H1 (cell line): Measurements from ENCODE around the gene LAMC1. TPM values are rescaled to one million over a fixed set of nuclear protein-coding genes. Genes with fewer than 3 reads are reported as not detected.

Experiments
- CTCF ChIA-PET: fragments of 300-600 bp; sonication (Branson Sonifier 250); formaldehyde crosslinking; loops from one replicate; lab custom pipeline; 2021; ENCODE audit not compliant: partially characterized antibody; lab: Charles Lee
- POLR2A ChIA-PET: fragments of 300-600 bp; sonication (Branson Sonifier 250); formaldehyde crosslinking; loops from one replicate; lab custom pipeline; 2021; ENCODE audit warnings: inconsistent platforms; ENCODE audit not compliant: partially characterized antibody; lab: Charles Lee
- DNase-seq, 2 experiments: peaks; one replicate each; pipeline versions ENCODE4 v3.0.0 to v3.0.0-alpha.2; 2010 to 2022; ENCODE audit warnings: low spot score in 2 of 2, low read depth in 1 of 2, mixed read lengths in 1 of 2
- FAIRE-seq: peaks from 2 replicates; lab custom pipeline; 2011; peaks lifted over from hg19 to GRCh38; lab: Jason Lieb, UNC
- H2AFZ ChIP-seq: 2 replicates; pipeline ENCODE4 v1.8.1; 2012; ENCODE audit warnings: low read length, inconsistent platforms
- H2AK5ac ChIP-seq: 2 replicates; pipeline ENCODE4 v1.6.1; 2013; ENCODE audit warnings: low read depth, low read length
- H2BK120ac ChIP-seq: replicated peaks from 2 replicates; pipeline ENCODE3; 2013; ENCODE audit warnings: low read depth, low read length, inconsistent platforms
- H2BK12ac ChIP-seq: 2 replicates; pipeline ENCODE4 v1.6.1; 2013; ENCODE audit warnings: low read depth, low read length
- H2BK15ac ChIP-seq: 2 replicates; pipeline ENCODE4 v1.6.1; 2013; ENCODE audit warnings: low read length
- H2BK20ac ChIP-seq: 2 replicates; pipeline ENCODE4 v1.6.1; 2013; ENCODE audit warnings: low read length
- H2BK5ac ChIP-seq: 2 replicates; pipeline ENCODE4 v1.6.1; 2013; ENCODE audit warnings: low read depth, low read length
- H3K14ac ChIP-seq: 2 replicates; pipeline ENCODE4 v1.6.1; 2013; ENCODE audit warnings: inconsistent platforms; ENCODE audit not compliant: insufficient read length
- H3K18ac ChIP-seq: 2 replicates; pipeline ENCODE4 v1.6.1; 2013; ENCODE audit warnings: low read length; ENCODE audit errors: extremely low read depth
- H3K23ac ChIP-seq: 2 replicates; pipeline ENCODE4 v1.6.1; 2013; ENCODE audit warnings: inconsistent platforms; ENCODE audit not compliant: insufficient read length
- H3K23me2 ChIP-seq: 2 replicates; pipeline ENCODE4 v1.6.1; 2013; ENCODE audit warnings: low read depth, low read length
- H3K27ac ChIP-seq: 2 replicates; pipeline ENCODE4 v1.6.1; 2011; ENCODE audit warnings: low read depth, low read length, inconsistent platforms
- H3K27me3 ChIP-seq, 4 experiments: replicated peaks in 1 of 4; 1 replicate in 1 of 4; 2 replicates in 3 of 4; pipeline versions ENCODE4 v1.6.1 to v1.8.1; 2011 to 2013; ENCODE audit warnings: low read length in 3 of 4, mild to moderate bottlenecking in 3 of 4, inconsistent platforms in 2 of 4, mixed read lengths in 2 of 4, moderate library complexity in 1 of 4; ENCODE audit not compliant: control insufficient read depth in 3 of 4, insufficient read depth in 3 of 4; ENCODE audit errors: extremely low read depth in 1 of 4
- H3K36me3 ChIP-seq, 4 experiments: 2 replicates each; pipeline versions ENCODE4 v1.6.1 to v1.8.1; 2011 to 2013; ENCODE audit warnings: mild to moderate bottlenecking in 4 of 4, low read length in 3 of 4, moderate library complexity in 2 of 4, control low read depth in 1 of 4, inconsistent platforms in 1 of 4; ENCODE audit not compliant: insufficient read depth in 4 of 4, control insufficient read depth in 2 of 4
- H3K4ac ChIP-seq: replicated peaks from 2 replicates; pipeline ENCODE3; 2013; ENCODE audit warnings: low read length, low read depth, mixed read lengths, inconsistent platforms; ENCODE audit not compliant: insufficient read length
- H3K4me1 ChIP-seq, 4 experiments: replicated peaks in 1 of 4; 1 replicate in 1 of 4; 2 replicates in 3 of 4; pipeline versions ENCODE4 v1.6.1 to v1.8.1; 2011 to 2013; ENCODE audit warnings: low read length in 3 of 4, inconsistent platforms in 2 of 4, mixed read lengths in 1 of 4; ENCODE audit not compliant: insufficient read depth in 4 of 4, control insufficient read depth in 3 of 4
- H3K4me2 ChIP-seq, 2 experiments: 2 replicates each; pipeline versions ENCODE4 v1.6.1 to v1.8.1; 2011 to 2013; ENCODE audit warnings: low read depth in 2 of 2, low read length in 2 of 2, control low read depth in 1 of 2, inconsistent platforms in 1 of 2, mild to moderate bottlenecking in 1 of 2; ENCODE audit not compliant: insufficient read depth in 1 of 2
- H3K4me3 ChIP-seq, 4 experiments: fragments of 200-600, 300-600 bp in 1 of 4; sonication (generic), shearing (Covaris generic), sonication (Bioruptor Twin) in 1 of 4; 2 replicates each; pipeline versions ENCODE4 v1.5.1 to v1.8.1; 2011 to 2016; ENCODE audit warnings: low read length in 4 of 4, low read depth in 3 of 4, control low read depth in 2 of 4, inconsistent platforms in 2 of 4, mild to moderate bottlenecking in 2 of 4, mixed read lengths in 1 of 4, moderate library complexity in 1 of 4; ENCODE audit not compliant: insufficient read depth in 2 of 4; ENCODE audit errors: extremely low read depth in 1 of 4
- H3K56ac ChIP-seq: replicated peaks from 2 replicates; pipeline ENCODE3; 2013; ENCODE audit warnings: low read depth, mild to moderate bottlenecking, mixed read lengths, low read length, inconsistent platforms; ENCODE audit not compliant: insufficient read length
- H3K79me1 ChIP-seq: 2 replicates; pipeline ENCODE4 v1.6.1; 2013; ENCODE audit warnings: low read depth, low read length, control low read depth
- H3K79me2 ChIP-seq, 2 experiments: 2 replicates each; pipeline versions ENCODE4 v1.6.1 to v1.8.1; 2012 to 2013; ENCODE audit warnings: low read length in 2 of 2, mild to moderate bottlenecking in 2 of 2, inconsistent platforms in 1 of 2; ENCODE audit not compliant: insufficient read depth in 2 of 2, control insufficient read depth in 1 of 2
- H3K9ac ChIP-seq, 4 experiments: replicated peaks in 1 of 4; 1 replicate in 1 of 4; 2 replicates in 3 of 4; pipeline versions ENCODE4 v1.6.1 to v1.8.1; 2011 to 2013; ENCODE audit warnings: low read depth in 3 of 4, low read length in 3 of 4, control low read depth in 2 of 4, mild to moderate bottlenecking in 2 of 4, moderate library complexity in 2 of 4, inconsistent platforms in 1 of 4; ENCODE audit errors: extremely low read depth in 1 of 4
- H3K9me3 ChIP-seq, 2 experiments: 2 replicates each; pipeline versions ENCODE4 v1.6.1 to v1.8.1; 2012 to 2013; ENCODE audit warnings: mild to moderate bottlenecking in 2 of 2, moderate library complexity in 2 of 2, control low read depth in 1 of 2, inconsistent platforms in 1 of 2, low read depth in 1 of 2, low read length in 1 of 2, mixed read lengths in 1 of 2; ENCODE audit not compliant: insufficient read depth in 2 of 2
- H4K20me1 ChIP-seq, 2 experiments: replicated peaks in 1 of 2; 2 replicates each; pipeline versions ENCODE3 to v1.8.1; 2011 to 2013; ENCODE audit warnings: inconsistent platforms in 2 of 2, low read length in 2 of 2, mild to moderate bottlenecking in 1 of 2; ENCODE audit not compliant: insufficient read depth in 2 of 2, control insufficient read depth in 1 of 2
- H4K5ac ChIP-seq: 2 replicates; pipeline ENCODE4 v1.6.1; 2013; ENCODE audit warnings: low read length, low read depth, mixed read lengths, inconsistent platforms; ENCODE audit not compliant: insufficient read length
- H4K8ac ChIP-seq: 2 replicates; pipeline ENCODE4 v1.8.0; 2013; ENCODE audit warnings: mild to moderate bottlenecking, moderate library complexity, low read length, inconsistent platforms; ENCODE audit not compliant: insufficient read depth; ENCODE audit errors: extremely low read depth
- H4K91ac ChIP-seq: replicated peaks from 2 replicates; pipeline ENCODE3; 2013; ENCODE audit warnings: low read length, mixed read lengths, inconsistent platforms; ENCODE audit not compliant: insufficient read length
- KDM1A ChIP-seq: fragments of 200-600, 300-600 bp; sonication (generic); IDR thresholded peaks from 2 replicates; pipeline ENCODE4 v1.7.1; 2016; ENCODE audit warnings: mild to moderate bottlenecking, low read length, borderline replicate concordance
- RAD21 ChIP-seq, 2 experiments: IDR thresholded peaks in 1 of 2; conservative IDR thresholded peaks in 1 of 2; 2 replicates each; pipeline ENCODE4 v1.6.1; 2011; ENCODE audit warnings: low read depth in 2 of 2, low read length in 2 of 2, improper control_type of control experiment in 1 of 2, inconsistent platforms in 1 of 2, mild to moderate bottlenecking in 1 of 2, moderate library complexity in 1 of 2
- WGBS, 2 experiments: shearing (Covaris generic) in 1 of 2; methylation state at CpG; one replicate each; pipeline versions ENCODE4 v1.1.6 to v1.1.7; 2013 to 2015; ENCODE audit warnings: low lambda C conversion rate in 2 of 2, mixed read lengths in 2 of 2, inconsistent platforms in 1 of 2, low coverage in 1 of 2, missing lambda C conversion rate in 1 of 2; ENCODE audit not compliant: insufficient replicate concordance in 2 of 2, insufficient coverage in 1 of 2, insufficient read length in 1 of 2; ENCODE audit errors: extremely low coverage in 1 of 2, missing lambda C conversion rate in 1 of 2; 5-methylcytosine and 5-hydroxymethylcytosine counted together
- polyA plus RNA-seq, 7 experiments: library from polyadenylated mRNA; depleted of rRNA in 3 of 7; stranded (reverse) in 5 of 7; unstranded in 2 of 7; fragments of >200 nt in 5 of 7; fragments of 200-250 nt in 2 of 7; gene quantifications; 1 replicate in 5 of 7; 2 replicates in 1 of 7; 4 replicates in 1 of 7; pipeline versions ENCODE4 v1.2.1 to v1.2.3, GENCODE V29; 2011 to 2013; ENCODE audit warnings: missing spikeins in 2 of 7, mixed read lengths in 2 of 7
- total RNA-seq: library from RNA; stranded (reverse); fragmentation: NEBNext Ultra II Directional; extraction: Animal tissue kit (Norgen Biotek cat#: 25700); gene quantifications from 2 replicates; pipeline ENCODE4 v1.2.1, GENCODE V29; 2021

Gene LAMC1
- total and polyA plus RNA-seq, 2 of the 8 experiments (the other 6 are each of a cell fraction or from before 2014, with no cell fraction given): 47.6 to 90.3 TPM

DNA sequence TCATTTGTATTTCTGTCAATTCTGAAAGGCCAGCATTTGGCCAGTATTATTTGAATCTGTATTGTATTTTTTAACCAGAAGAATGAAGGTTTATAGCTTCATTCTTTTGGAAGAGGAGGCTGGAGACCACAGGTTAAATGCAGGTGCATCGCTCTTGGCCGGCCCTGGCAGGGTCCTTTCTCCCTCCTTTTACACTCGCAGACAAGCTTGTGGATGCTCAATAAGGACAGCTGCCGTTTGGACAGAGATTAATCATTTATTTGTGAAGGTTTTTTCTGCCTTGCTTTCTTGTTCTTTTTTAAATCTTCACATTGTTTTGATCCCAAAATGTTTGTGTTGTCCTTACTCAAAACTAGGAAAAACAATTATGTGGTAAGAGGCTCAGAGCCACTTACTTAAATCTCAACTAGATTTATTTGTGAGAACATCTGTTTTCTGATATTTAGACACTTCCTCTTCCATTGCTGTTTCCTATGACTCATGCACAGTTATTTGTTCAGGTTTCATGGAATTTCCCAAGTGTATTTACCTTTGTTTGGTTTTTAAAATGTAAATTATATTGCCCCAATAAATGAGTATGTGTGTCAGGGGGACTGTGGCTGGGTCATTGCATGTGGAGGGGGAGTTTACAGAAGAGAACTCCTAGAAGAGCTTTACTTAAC, 116.2 kb downstream of the LAMC1 start:
- no peaks in the 10 kb centered on the region for H3K79me2 ChIP-seq
- H4K8ac ChIP-seq: no peak overlapping the region
- H3K14ac ChIP-seq: no peak overlapping the region
- no peak overlapping the region for H2AK5ac ChIP-seq
- ChIA-PET CTCF (interaction anchor here (0.8 to 1.4 kb wide), 2 partner anchors 10 to 11 kb away, joined by 3 read pairs; no protein-coding TSS in a partner anchor), POLR2A (no interaction called here)
- no peak overlapping the region for H2BK15ac ChIP-seq
- H3K9ac ChIP-seq: no peak overlapping the region
- H3K56ac ChIP-seq: no peak overlapping the region
- DNase-seq (no peak), FAIRE-seq (no peak)
- no peak overlapping the region for H3K4me3 ChIP-seq
- H2BK12ac ChIP-seq: no peak overlapping the region
- no peak overlapping the region for H2BK5ac ChIP-seq
- H3K27ac ChIP-seq: no peak overlapping the region
- no peaks in the 10 kb centered on the region for H3K9me3 ChIP-seq
- H4K20me1 ChIP-seq: no peaks in the 10 kb centered on the region
- H4K91ac ChIP-seq: no peak overlapping the region
- H3K18ac ChIP-seq: no peak overlapping the region
- no peak overlapping the region for H2BK120ac ChIP-seq
- no peak for TF ChIP-seq RAD21 (IDR thresholded peaks at IDR 0.05 in 1 of 2, conservative IDR thresholded peaks at IDR 0.05 in 1 of 2; ENCODE audit: low read depth in 2 of 2, low read length in 2 of 2)
- no peak for TF ChIP-seq KDM1A
- H3K36me3 ChIP-seq: peaks cover 0 to 22% (median 19%) of the 10 kb centered on the region in 4 experiments; a peak in 6 of 8 replicates
- H4K5ac ChIP-seq: no peak overlapping the region
- H3K23ac ChIP-seq: no peak overlapping the region
- H3K27me3 ChIP-seq: no peaks in the 10 kb centered on the region
- H2BK20ac ChIP-seq: no peak overlapping the region
- H3K4me1 ChIP-seq: no peaks in the 10 kb centered on the region
- H3K23me2 ChIP-seq: no peaks in the 10 kb centered on the region
- H3K79me1 ChIP-seq: no peaks in the 10 kb centered on the region
- H3K4ac ChIP-seq: no peak overlapping the region
- no peak overlapping the region for H2AFZ ChIP-seq
- H3K4me2 ChIP-seq: no peak overlapping the region
- 91% methylated on average over 4 of the region's 4 CpGs; no CpG with 5 or more reads in 1 of the 2 experiments for WGBS, 2 experiments
